Panc1 (cell line): Measurements from ENCODE around the gene NOS3.

Experiments used
- CTCF ChIP-seq: fragments of 450-650 bp; IDR thresholded peaks from 2 replicates; pipeline ENCODE4 v1.5.1; 2017; ENCODE audit warnings: mild to moderate bottlenecking
- POLR2AphosphoS5 ChIP-seq: IDR thresholded peaks from 2 replicates; pipeline ENCODE4 v1.6.1; 2012; ENCODE audit warnings: mild to moderate bottlenecking, low read depth, low read length, moderate library complexity
- SIN3A ChIP-seq: IDR thresholded peaks from 2 replicates; pipeline ENCODE4 v1.6.1; 2012; ENCODE audit warnings: low read depth, mild to moderate bottlenecking, low read length, moderate library complexity, borderline replicate concordance; ENCODE audit not compliant: insufficient read depth

DNA sequence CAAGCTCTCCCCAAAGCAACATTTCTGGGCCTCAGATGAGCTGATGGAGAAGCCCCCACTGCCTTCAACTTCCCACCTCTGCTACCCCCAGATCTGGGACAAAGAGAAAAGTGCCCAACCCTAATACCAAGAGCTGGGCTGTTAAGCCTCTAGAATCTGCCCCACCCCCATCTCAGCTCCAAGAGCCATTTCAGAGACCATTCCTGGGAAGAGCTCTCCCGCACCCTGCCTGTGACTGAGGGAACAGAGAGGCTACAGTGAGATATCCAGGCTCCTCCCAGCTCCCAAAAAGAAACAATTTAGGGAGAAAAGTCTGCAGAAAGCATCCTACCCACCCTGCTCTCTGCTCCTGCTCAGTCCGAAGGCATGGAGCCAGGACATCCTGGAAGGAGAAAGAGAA, 10.2 kb upstream of the NOS3 start:
- TF ChIP-seq CTCF (no peak), POLR2AphosphoS5 (no peak), SIN3A (no peak)
